Loucy (cell line): ENCODE data around the gene RCAN2.

Experiments used
- H2AFZ ChIP-seq: fragments of 200-600 bp; sonication (generic); 2 replicates; pipeline ENCODE4 v1.6.0; 2016; ENCODE audit warnings: antibody characterized with exemption, mild to moderate bottlenecking, low read length, moderate library complexity
- H3F3A ChIP-seq: fragments of 200-600 bp; 2 replicates; pipeline ENCODE4 v1.6.0; 2016; ENCODE audit warnings: antibody characterized with exemption, low read depth, mild to moderate bottlenecking
- H3K27me3 ChIP-seq: fragments of 200-600 bp; sonication (generic); 2 replicates; pipeline ENCODE4 v1.6.1; 2014; ENCODE audit warnings: low read length, mild to moderate bottlenecking; ENCODE audit not compliant: insufficient read depth, poor library complexity, severe bottlenecking
- H3K36me3 ChIP-seq: fragments of 200-600 bp; sonication (generic); 2 replicates; pipeline ENCODE4 v1.6.1; 2016; ENCODE audit warnings: low read length; ENCODE audit not compliant: insufficient read depth
- H3K4me1 ChIP-seq: fragments of 200-600 bp; sonication (generic); 2 replicates; pipeline ENCODE4 v1.5.1; 2014; ENCODE audit warnings: low read length, mild to moderate bottlenecking; ENCODE audit not compliant: insufficient read depth, poor library complexity, severe bottlenecking
- H3K4me2 ChIP-seq: fragments of 200-600 bp; sonication (generic); 2 replicates; pipeline ENCODE4 v1.6.0; 2014; ENCODE audit warnings: antibody characterized with exemption, low read length, low read depth, mild to moderate bottlenecking; ENCODE audit not compliant: poor library complexity, severe bottlenecking
- H3K4me3 ChIP-seq: fragments of 200-600 bp; sonication (generic); 2 replicates; pipeline ENCODE4 v1.5.1; 2014; ENCODE audit warnings: low read length, mild to moderate bottlenecking, mixed read lengths; ENCODE audit not compliant: poor library complexity, severe bottlenecking
- H3K79me2 ChIP-seq: fragments of 200-600 bp; sonication (generic); 2 replicates; pipeline ENCODE4 v1.6.1; 2014; ENCODE audit warnings: low read length; ENCODE audit not compliant: insufficient read depth
- H3K9ac ChIP-seq: fragments of 200-600 bp; sonication (generic); 2 replicates; pipeline ENCODE4 v1.6.0; 2014; ENCODE audit warnings: mild to moderate bottlenecking, low read depth, low read length, moderate library complexity; ENCODE audit not compliant: poor library complexity, severe bottlenecking
- H3K9me2 ChIP-seq: fragments of 200-600 bp; sonication (generic); replicated peaks from 2 replicates; pipeline ENCODE4 v1.6.1; 2016; ENCODE audit warnings: low read depth, low read length, mixed read lengths
- H3K9me3 ChIP-seq: fragments of 200-600 bp; sonication (generic); 2 replicates; pipeline ENCODE4 v1.6.1; 2014; ENCODE audit warnings: mild to moderate bottlenecking, antibody characterized with exemption, low read length, low read depth; ENCODE audit not compliant: insufficient read depth
- H4K20me1 ChIP-seq: fragments of 200-600 bp; sonication (generic); 2 replicates; pipeline ENCODE4 v1.6.0; 2014; ENCODE audit warnings: antibody characterized with exemption, low read length, mild to moderate bottlenecking; ENCODE audit not compliant: insufficient read depth, poor library complexity, severe bottlenecking
- CTCF ChIP-seq: fragments of 200-600 bp; sonication (generic); conservative IDR thresholded peaks from 2 replicates; pipeline ENCODE4 v1.5.1; 2014; ENCODE audit warnings: mild to moderate bottlenecking, antibody characterized with exemption, low read length
- EZH2phosphoT487 ChIP-seq: fragments of 200-600 bp; IDR thresholded peaks from 2 replicates; pipeline ENCODE4 v1.6.1; 2018; ENCODE audit warnings: antibody characterized with exemption, mild to moderate bottlenecking, moderate library complexity, borderline replicate concordance

The RCAN2 gene

GRCh38 chr6:46357591-46357990 is 133.7 kb downstream of the RCAN2 start:
- H3K4me3 ChIP-seq: peak overlapping the region; percentile 22
- no peak overlapping the region for H3K9ac ChIP-seq
- no peaks in the 10 kb centered on the region for H3K79me2 ChIP-seq
- H3K36me3 ChIP-seq: no peaks in the 10 kb centered on the region
- H4K20me1 ChIP-seq: no peaks in the 10 kb centered on the region
- H3K4me2 ChIP-seq: peak overlapping the region; percentile 30
- H3F3A ChIP-seq: no peaks in the 10 kb centered on the region
- no peaks in the 10 kb centered on the region for H3K4me1 ChIP-seq
- H2AFZ ChIP-seq: peak overlapping the region; percentile 38; the same call in 1 of the 2 replicates
- no peaks in the 10 kb centered on the region for H3K9me2 ChIP-seq
- H3K9me3 ChIP-seq: no peaks in the 10 kb centered on the region
- H3K27me3 ChIP-seq: no peaks in the 10 kb centered on the region
- TF ChIP-seq CTCF (no peak), EZH2phosphoT487 (no peak)

DNA sequence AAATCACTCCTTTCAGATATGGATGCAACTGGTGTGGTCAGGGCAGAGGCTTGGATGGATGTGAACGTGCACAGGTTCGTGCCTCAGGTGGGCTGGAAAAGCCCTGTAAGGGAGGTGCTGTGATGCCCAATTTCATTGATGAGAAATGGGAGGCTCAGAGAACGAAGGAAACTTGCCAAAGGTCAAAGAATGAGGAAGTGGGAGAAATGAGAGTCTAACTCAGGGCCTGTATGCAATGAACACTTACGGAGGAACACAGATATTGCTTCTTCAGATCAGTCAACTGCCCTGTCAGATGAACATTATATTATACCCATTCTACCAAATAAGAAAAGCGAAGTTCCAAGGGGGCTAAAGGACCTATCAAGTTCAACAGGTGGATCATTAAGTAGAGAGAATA is 134.7 kb downstream of the RCAN2 start:
- H3K27me3 ChIP-seq: no peaks in the 10 kb centered on the region

GRCh38 chr6:46353528-46353927 is 137.7 kb downstream of the RCAN2 start:
- no peak for TF ChIP-seq EZH2phosphoT487
- no peak for TF ChIP-seq CTCF
- no peaks in the 10 kb centered on the region for H3K36me3 ChIP-seq
- no peaks in the 10 kb centered on the region for H3F3A ChIP-seq
- no peaks in the 10 kb centered on the region for H3K79me2 ChIP-seq
- no peak overlapping the region for H3K4me3 ChIP-seq
- H3K4me2 ChIP-seq: no peak overlapping the region
- no peaks in the 10 kb centered on the region for H3K27me3 ChIP-seq
- no peaks in the 10 kb centered on the region for H3K9me3 ChIP-seq
- H3K9ac ChIP-seq: no peak overlapping the region
- no peaks in the 10 kb centered on the region for H3K4me1 ChIP-seq
- H2AFZ ChIP-seq: no peak overlapping the region
- H4K20me1 ChIP-seq: no peaks in the 10 kb centered on the region
- H3K9me2 ChIP-seq: no peaks in the 10 kb centered on the region

More for the DNA sequence above, 134.7 kb downstream of the RCAN2 start:
- Histone ChIP-seq H3K9me3 (no peaks in the 10 kb centered on the region), H3K4me2 (no peak overlapping the region), H2AFZ (no peak overlapping the region), H3F3A (no peaks in the 10 kb centered on the region), H4K20me1 (no peaks in the 10 kb centered on the region), H3K4me3 (no peak overlapping the region), H3K4me1 (no peaks in the 10 kb centered on the region), H3K9ac (no peak overlapping the region), H3K36me3 (no peaks in the 10 kb centered on the region), H3K9me2 (no peaks in the 10 kb centered on the region), H3K79me2 (no peaks in the 10 kb centered on the region)
- no peak for TF ChIP-seq EZH2phosphoT487
- TF ChIP-seq CTCF: no peak
